Measurements from ENCODE around the gene PSMA5.
A peak's percentile ranks its signal among the peaks of the same experiment; 100 is the strongest.
"Not testable (repeated sequence)": the region's sequence is repeated elsewhere in the genome, so short reads cannot be mapped to it uniquely, and the experiment has no call there.

The PSMA5 gene

GRCh38 chr1:109426281-109427170 lies at the start of gene PSMA5:
TSS of gene PSMA5 (minus strand) at chr1:109426448. CDS start at chr1:109426330, 118 bp downstream.
- DNase-seq (ENCODE audit: low read depth) = peak; percentile 99

- DNase-seq (ENCODE audit: low read depth) = no peak
Observed at GRCh38 chr1:109475261-109475660, 49.0 kb upstream of the PSMA5 start.

- DNase-seq (ENCODE audit: low read depth) = no peak
Observed at GRCh38 chr1:109474697-109475096, 48.4 kb upstream of the PSMA5 start.

GRCh38 chr1:109473284-109474057 lies 47.2 kb upstream of the PSMA5 start:
- DNase-seq (ENCODE audit: low read depth) = not testable (repeated sequence)

- no peak for DNase-seq (ENCODE audit: low read depth)
Observed at GRCh38 chr1:109472779-109473178, 46.5 kb upstream of the PSMA5 start.

- no peak for DNase-seq (ENCODE audit: low read depth)
Observed at GRCh38 chr1:109470245-109470644, 44.0 kb upstream of the PSMA5 start.

- no peak for DNase-seq (ENCODE audit: low read depth)
Observed at GRCh38 chr1:109468903-109469302, 42.7 kb upstream of the PSMA5 start.

GRCh38 chr1:109468061-109468460 lies 41.8 kb upstream of the PSMA5 start:
- DNase-seq (ENCODE audit: low read depth) = no peak

- DNase-seq (ENCODE audit: low read depth) = no peak
Observed at GRCh38 chr1:109467301-109467777, 41.1 kb upstream of the PSMA5 start.

GRCh38 chr1:109466452-109467300 lies 40.4 kb upstream of the PSMA5 start, which contains the start of gene SYPL2:
TSS of gene SYPL2 (plus strand) at chr1:109466546. CDS start at chr1:109466844, 298 bp downstream.
- DNase-seq (ENCODE audit: low read depth) = no peak

- DNase-seq (ENCODE audit: low read depth) = no peak
Observed at GRCh38 chr1:109466125-109466451, 39.8 kb upstream of the PSMA5 start.

GRCh38 chr1:109457819-109458218 lies 31.6 kb upstream of the PSMA5 start:
- no peak for DNase-seq (ENCODE audit: low read depth)

GRCh38 chr1:109454497-109455133 lies 28.4 kb upstream of the PSMA5 start:
- DNase-seq (ENCODE audit: low read depth) = no peak

- DNase-seq (ENCODE audit: low read depth) = no peak
Observed at GRCh38 chr1:109447524-109447923, 21.3 kb upstream of the PSMA5 start.

GRCh38 chr1:109445949-109446695 lies 19.9 kb upstream of the PSMA5 start:
- not testable (repeated sequence) for DNase-seq (ENCODE audit: low read depth)

GRCh38 chr1:109444346-109444745 lies 18.1 kb upstream of the PSMA5 start:
- DNase-seq (ENCODE audit: low read depth) = no peak

- DNase-seq (ENCODE audit: low read depth) = no peak
Observed at GRCh38 chr1:109443476-109443875, 17.2 kb upstream of the PSMA5 start.

- no peak for DNase-seq (ENCODE audit: low read depth)
Observed at GRCh38 chr1:109441069-109441468, 14.8 kb upstream of the PSMA5 start.

GRCh38 chr1:109438798-109439297 lies 12.6 kb upstream of the PSMA5 start:
- peak; percentile 68 for DNase-seq (ENCODE audit: low read depth)

GRCh38 chr1:109434484-109434883 lies 8.2 kb upstream of the PSMA5 start:
- DNase-seq (ENCODE audit: low read depth) = no peak

GRCh38 chr1:109433322-109433721 lies 7.1 kb upstream of the PSMA5 start:
- DNase-seq (ENCODE audit: low read depth) = no peak

Data from HS-27A (cell line).